ENCODE results near the gene LTBP3. TPM values are rescaled to one million over a fixed set of nuclear protein-coding genes. Genes with fewer than 3 reads are reported as not detected.

Gene LTBP3
- total and polyA plus RNA-seq, 7 donors, result 12.7 to 82.3 (median 27.9) TPM

- DNase-seq (peak; percentile 53 to 78), ATAC-seq (peak in 1 of 4 donors; percentile 13)
- peaks cover 67% of the 10 kb centered on the region for H3K4me1 ChIP-seq
- peaks cover 0 to 36% of the 10 kb centered on the region in 2 donors for H3K36me3 ChIP-seq (ENCODE audit: insufficient read depth in 1 of 2, low read depth in 1 of 2)
- 2 to 6% (median 3%) methylated on average over 20 to 26 of the region's 26 CpGs for WGBS, 3 donors
- TF ChIP-seq CTCF (IDR thresholded peaks at IDR 0.05), result no peak
- no peaks in the 10 kb centered on the region for H3K9me3 ChIP-seq
- peak overlapping the region; percentile 98 for H3K27ac ChIP-seq
- H3K4me3 ChIP-seq, result peak overlapping the region; percentile 99
- H3K27me3 ChIP-seq (ENCODE audit: insufficient read depth in 3 of 3, low read length in 2 of 3), result no peaks in the 10 kb centered on the region
- intact Hi-C loops (cut with DNase I), result loop anchor here in 1 of 2 donors (2.0 kb wide), 1 partner anchor 18 kb away; the partner anchor contains the start of gene LTBP3
Observed at GRCh38 chr11:65576232-65576866, 18.2 kb upstream of the LTBP3 start.

GRCh38 chr11:65575568-65576231, 17.5 kb upstream of the LTBP3 start, which contains the start of gene EHBP1L1:
EHBP1L1 (plus strand) TSS chr11:65576053; CDS start chr11:65576303, 250 bp downstream.
- peaks cover 69% of the 10 kb centered on the region for H3K4me1 ChIP-seq
- peak; percentile 8 to 24 (median 16) for ATAC-seq
- H3K27ac ChIP-seq, result peak within 1 kb of the TSS; percentile 98
- no peaks in the 10 kb centered on the region for H3K27me3 ChIP-seq (ENCODE audit: insufficient read depth in 3 of 3, low read length in 2 of 3)
- WGBS, 3 donors, result 1 to 6% (median 1%) methylated on average over 23 to 69 of the region's 69 CpGs
- peak within 1 kb of the TSS; percentile 99 for H3K4me3 ChIP-seq
- no peaks in the 10 kb centered on the region for H3K9me3 ChIP-seq
- peak; percentile 81 to 88 for DNase-seq
- intact Hi-C loops (cut with DNase I), result loop anchor here (2.0 kb wide), 2 partner anchors 17 kb away; partner anchors contain the start of gene LTBP3 (in 1 of the 2)
- TF ChIP-seq CTCF (IDR thresholded peaks at IDR 0.05), result no peak
- peaks cover 0 to 29% of the 10 kb centered on the region in 2 donors for H3K36me3 ChIP-seq (ENCODE audit: insufficient read depth in 1 of 2, low read depth in 1 of 2)

GRCh38 chr11:65574811-65575567, 16.8 kb upstream of the LTBP3 start:
- peak overlapping the region; percentile 98 for H3K27ac ChIP-seq
- H3K4me3 ChIP-seq, result peak overlapping the region; percentile 99
- peaks cover 64% of the 10 kb centered on the region for H3K4me1 ChIP-seq
- no peak for TF ChIP-seq CTCF (IDR thresholded peaks at IDR 0.05)
- ATAC-seq (no peak), DNase-seq (no peak)
- 35 to 39% (median 37%) methylated on average over 28 of the region's 28 CpGs for WGBS, 3 donors
- H3K27me3 ChIP-seq (ENCODE audit: insufficient read depth in 3 of 3, low read length in 2 of 3), result no peaks in the 10 kb centered on the region
- peaks cover 0 to 22% of the 10 kb centered on the region in 2 donors for H3K36me3 ChIP-seq (ENCODE audit: insufficient read depth in 1 of 2, low read depth in 1 of 2)
- intact Hi-C loops (cut with DNase I), result loop anchor here (2.0 to 5.0 kb wide), 3 partner anchors 18 to 37 kb away; partner anchors contain the start of gene MAP3K11 (in 1 of the 2)
- H3K9me3 ChIP-seq, result no peaks in the 10 kb centered on the region

GRCh38 chr11:65574109-65574810, 16.1 kb upstream of the LTBP3 start:
- Histone ChIP-seq H3K27me3 (ENCODE audit: insufficient read depth in 3 of 3, low read length in 2 of 3) (no peaks in the 10 kb centered on the region), H3K9me3 (no peaks in the 10 kb centered on the region), H3K4me1 (peaks cover 59% of the 10 kb centered on the region), H3K27ac (peak overlapping the region; percentile 98), H3K36me3 (ENCODE audit: insufficient read depth in 1 of 2, low read depth in 1 of 2) (peaks cover 0 to 15% of the 10 kb centered on the region in 2 donors), H3K4me3 (peak overlapping the region; percentile 99)
- ATAC-seq, result peak; percentile 43 to 46 (median 46)
- peak; percentile 92 for TF ChIP-seq CTCF (IDR thresholded peaks at IDR 0.05)
- peak; percentile 95 to 96 for DNase-seq
- intact Hi-C loops (cut with DNase I), result loop anchor here (2.0 to 5.0 kb wide), 3 partner anchors 19 to 38 kb away; partner anchors contain the start of gene MAP3K11 (in 1 of the 2)
- 3 to 8% (median 3%) methylated on average over 45 to 67 of the region's 67 CpGs for WGBS, 3 donors
